Measurements from ENCODE around the gene MAP7. TPM values are rescaled to one million over a fixed set of nuclear protein-coding genes. Genes with fewer than 3 reads are reported as not detected.

The MAP7 gene
- total RNA-seq, 1 donor from 2014 or later: 1.3 TPM

DNA sequence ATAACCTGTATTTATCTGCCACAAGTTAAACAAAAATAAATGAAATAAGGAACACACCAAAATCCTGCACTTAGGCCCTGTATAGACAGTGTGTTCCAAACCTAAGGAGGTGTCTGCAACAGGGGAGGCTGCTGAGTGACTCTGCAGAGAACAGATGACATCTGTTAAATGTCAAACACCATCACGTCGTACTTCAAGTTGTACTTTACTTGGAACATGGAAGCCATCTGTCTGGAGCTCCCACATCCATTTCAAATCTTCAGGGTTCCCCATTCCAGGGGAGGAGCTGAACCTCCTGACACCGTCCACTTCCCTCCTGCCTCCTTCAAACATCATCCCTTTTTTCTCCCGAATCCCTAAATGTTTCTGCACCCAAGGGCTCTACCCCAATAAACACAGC lies 1.8 kb upstream of the MAP7 start:
- TF ChIP-seq, protein P1, sequence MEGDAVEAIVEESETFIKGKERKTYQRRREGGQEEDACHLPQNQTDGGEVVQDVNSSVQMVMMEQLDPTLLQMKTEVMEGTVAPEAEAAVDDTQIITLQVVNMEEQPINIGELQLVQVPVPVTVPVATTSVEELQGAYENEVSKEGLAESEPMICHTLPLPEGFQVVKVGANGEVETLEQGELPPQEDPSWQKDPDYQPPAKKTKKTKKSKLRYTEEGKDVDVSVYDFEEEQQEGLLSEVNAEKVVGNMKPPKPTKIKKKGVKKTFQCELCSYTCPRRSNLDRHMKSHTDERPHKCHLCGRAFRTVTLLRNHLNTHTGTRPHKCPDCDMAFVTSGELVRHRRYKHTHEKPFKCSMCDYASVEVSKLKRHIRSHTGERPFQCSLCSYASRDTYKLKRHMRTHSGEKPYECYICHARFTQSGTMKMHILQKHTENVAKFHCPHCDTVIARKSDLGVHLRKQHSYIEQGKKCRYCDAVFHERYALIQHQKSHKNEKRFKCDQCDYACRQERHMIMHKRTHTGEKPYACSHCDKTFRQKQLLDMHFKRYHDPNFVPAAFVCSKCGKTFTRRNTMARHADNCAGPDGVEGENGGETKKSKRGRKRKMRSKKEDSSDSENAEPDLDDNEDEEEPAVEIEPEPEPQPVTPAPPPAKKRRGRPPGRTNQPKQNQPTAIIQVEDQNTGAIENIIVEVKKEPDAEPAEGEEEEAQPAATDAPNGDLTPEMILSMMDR (IDR thresholded peaks at IDR 0.05; ENCODE audit: unreplicated experiment): no peak
- no peak overlapping the region for H3K27ac Mint-ChIP-seq (ENCODE audit: unreplicated experiment)

DNA sequence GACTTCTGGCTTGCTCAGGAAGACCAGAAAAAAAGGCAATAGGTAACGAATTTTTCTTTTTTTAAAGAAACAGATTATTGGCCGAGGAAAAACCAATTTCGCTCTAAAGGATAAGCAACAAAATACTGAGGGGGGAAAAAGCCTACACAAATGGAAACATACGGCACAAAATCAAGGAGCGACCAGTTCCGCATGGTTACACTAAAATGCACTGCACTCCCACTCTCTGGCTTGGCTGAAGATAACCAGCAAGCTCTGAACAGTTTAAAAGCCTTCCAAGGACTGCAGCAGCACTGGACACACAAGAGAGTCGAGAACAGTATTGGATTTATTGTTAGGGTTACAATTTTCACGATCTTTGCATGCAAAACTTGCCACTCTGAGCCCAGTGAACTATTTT lies 881 bp upstream of the MAP7 start:
- Mint-ChIP-seq H3K4me3 (ENCODE audit: unreplicated experiment) (peak overlapping the region; percentile 70), H3K36me3 (ENCODE audit: low read depth, unreplicated experiment) (no peaks in the 10 kb centered on the region), H3K27me3 (ENCODE audit: unreplicated experiment) (peaks cover 11% of the 10 kb centered on the region), H3K4me1 (ENCODE audit: unreplicated experiment) (peaks cover 4% of the 10 kb centered on the region), H3K27ac (ENCODE audit: unreplicated experiment) (no peak overlapping the region), H3K9me3 (ENCODE audit: unreplicated experiment) (no peaks in the 10 kb centered on the region)
- no peak for DNase-seq (ENCODE audit: low spot score)
- TF ChIP-seq, protein P1 (IDR thresholded peaks at IDR 0.05; ENCODE audit: unreplicated experiment): no peak

More for the DNA sequence above, 1.8 kb upstream of the MAP7 start:
- H3K36me3 Mint-ChIP-seq (ENCODE audit: low read depth, unreplicated experiment): no peaks in the 10 kb centered on the region
- no peak overlapping the region for H3K4me3 Mint-ChIP-seq (ENCODE audit: unreplicated experiment)
- DNase-seq (ENCODE audit: low spot score): no peak
- peaks cover 4% of the 10 kb centered on the region for H3K4me1 Mint-ChIP-seq (ENCODE audit: unreplicated experiment)
- H3K27me3 Mint-ChIP-seq (ENCODE audit: unreplicated experiment): peaks cover 11% of the 10 kb centered on the region
- H3K9me3 Mint-ChIP-seq (ENCODE audit: unreplicated experiment): no peaks in the 10 kb centered on the region

DNA sequence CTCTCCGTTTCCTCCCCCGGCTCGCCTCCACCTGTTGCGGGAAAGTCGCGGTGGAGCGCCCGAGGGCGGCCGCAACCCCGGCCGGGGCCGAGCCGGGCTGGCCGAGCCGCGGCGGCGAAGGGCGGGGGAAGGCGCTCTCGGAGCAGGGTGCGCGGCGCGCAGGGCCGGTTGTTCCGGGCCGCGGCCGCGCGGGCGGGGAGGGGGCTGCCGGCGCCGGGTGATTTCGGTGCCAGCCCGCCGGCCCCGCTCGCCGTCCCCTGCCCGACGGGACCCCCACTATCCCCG lies 235 bp downstream of the MAP7 start:
- Mint-ChIP-seq H3K9me3 (ENCODE audit: unreplicated experiment) (no peaks in the 10 kb centered on the region), H3K27ac (ENCODE audit: unreplicated experiment) (no peak overlapping the region), H3K36me3 (ENCODE audit: low read depth, unreplicated experiment) (no peaks in the 10 kb centered on the region), H3K27me3 (ENCODE audit: unreplicated experiment) (peaks cover 11% of the 10 kb centered on the region), H3K4me3 (ENCODE audit: unreplicated experiment) (no peak overlapping the region), H3K4me1 (ENCODE audit: unreplicated experiment) (peaks cover 4% of the 10 kb centered on the region)
- DNase-seq (ENCODE audit: low spot score): peak; percentile 44
- TF ChIP-seq, protein P1 (IDR thresholded peaks at IDR 0.05; ENCODE audit: unreplicated experiment): no peak

DNA sequence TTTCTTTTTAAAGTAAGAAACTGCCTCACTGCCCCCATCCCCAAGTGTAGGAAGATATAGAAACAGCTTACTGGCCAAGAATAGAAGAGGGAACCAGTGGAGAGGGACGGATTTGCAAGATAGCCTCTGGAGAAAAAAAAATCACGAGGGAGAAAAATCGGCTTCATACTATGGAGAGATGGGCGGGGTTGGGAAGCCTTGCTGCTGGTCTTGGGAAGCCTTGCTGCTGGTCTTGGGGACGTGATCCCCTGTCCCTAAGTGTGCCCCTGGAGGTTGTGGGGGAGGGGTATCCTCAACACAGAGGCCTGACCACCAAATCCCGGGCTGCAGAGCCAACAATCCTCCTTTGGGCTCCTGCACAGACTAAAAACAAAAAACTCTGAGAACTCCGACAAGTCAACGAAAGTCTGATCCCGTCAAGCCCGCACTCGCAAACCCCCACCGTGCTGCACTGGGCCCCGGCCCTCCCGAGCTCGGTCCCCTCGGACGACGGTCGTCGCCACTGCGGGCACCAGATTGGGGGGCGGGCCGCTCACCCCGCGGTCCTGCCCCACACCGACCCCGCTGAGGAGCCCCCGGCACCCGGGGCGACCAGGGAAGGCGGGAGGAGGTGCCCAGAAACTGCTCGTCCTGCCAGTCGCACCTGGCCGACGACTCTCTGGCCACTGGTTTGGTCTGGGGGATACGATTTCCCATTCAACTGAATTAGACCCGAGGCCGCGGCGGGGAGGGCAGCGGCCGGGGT lies 750 bp downstream of the MAP7 start:
- Mint-ChIP-seq H3K4me1 (ENCODE audit: unreplicated experiment) (peaks cover 4% of the 10 kb centered on the region), H3K9me3 (ENCODE audit: unreplicated experiment) (no peaks in the 10 kb centered on the region), H3K27me3 (ENCODE audit: unreplicated experiment) (peaks cover 11% of the 10 kb centered on the region), H3K36me3 (ENCODE audit: low read depth, unreplicated experiment) (no peaks in the 10 kb centered on the region), H3K4me3 (ENCODE audit: unreplicated experiment) (peak overlapping the region; percentile 89), H3K27ac (ENCODE audit: unreplicated experiment) (no peak overlapping the region)
- peak; percentile 11 for DNase-seq (ENCODE audit: low spot score)
- TF ChIP-seq, protein P1 (IDR thresholded peaks at IDR 0.05; ENCODE audit: unreplicated experiment): no peak

DNA sequence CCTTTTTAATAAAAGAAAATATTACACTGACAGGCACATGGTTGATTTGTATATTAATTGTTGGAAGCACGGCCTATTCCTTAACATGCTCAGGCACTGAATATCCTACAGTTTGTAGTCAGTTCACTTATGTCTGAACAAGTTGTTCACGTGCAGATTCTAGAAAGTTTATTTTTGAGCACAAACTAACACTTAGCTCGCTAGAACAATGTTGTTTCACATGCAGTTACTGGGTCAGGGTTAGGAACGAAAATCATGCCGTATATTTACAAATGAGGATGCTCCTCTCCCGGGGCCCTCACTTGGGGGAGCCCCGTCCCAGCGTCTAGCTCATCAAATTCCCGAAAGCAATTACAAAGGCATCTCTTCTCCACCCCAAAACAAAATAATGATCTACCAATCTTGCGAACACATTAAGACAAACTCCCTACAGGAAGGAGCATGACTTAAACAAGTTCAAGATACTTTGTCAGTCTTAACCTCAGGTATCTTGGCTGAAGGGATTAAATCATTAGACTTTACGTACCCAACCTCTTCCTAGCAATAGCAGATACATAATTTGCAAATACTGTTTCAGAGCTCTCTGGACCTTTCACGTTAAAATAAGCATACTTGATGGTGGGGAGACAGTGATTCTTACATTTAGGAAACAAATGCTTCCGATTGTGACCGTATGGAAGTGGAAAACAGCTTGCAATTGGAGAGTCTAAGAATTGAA lies 1.5 kb downstream of the MAP7 start:
- TF ChIP-seq, protein P1 (IDR thresholded peaks at IDR 0.05; ENCODE audit: unreplicated experiment): no peak
- Mint-ChIP-seq H3K36me3 (ENCODE audit: low read depth, unreplicated experiment) (no peaks in the 10 kb centered on the region), H3K27ac (ENCODE audit: unreplicated experiment) (no peak overlapping the region), H3K4me1 (ENCODE audit: unreplicated experiment) (peaks cover 4% of the 10 kb centered on the region), H3K27me3 (ENCODE audit: unreplicated experiment) (peaks cover 11% of the 10 kb centered on the region), H3K9me3 (ENCODE audit: unreplicated experiment) (no peaks in the 10 kb centered on the region), H3K4me3 (ENCODE audit: unreplicated experiment) (peak overlapping the region; percentile 89)
- no peak for DNase-seq (ENCODE audit: low spot score)

Measured in endothelial cell (in vitro differentiated cells).